A549 (cell line): ENCODE measurements around the gene FAM13A.

Experiments used
- BCL3 ChIP-seq: fragments of >200 bp; sonication (Bioruptor Twin); formaldehyde crosslinking; IDR thresholded peaks from 3 replicates; pipeline ENCODE4 v1.6.1; 2016
- BHLHE40 ChIP-seq: IDR thresholded peaks from 2 replicates; pipeline ENCODE4 v1.6.1; 2012; ENCODE audit warnings: low read depth, low read length, inconsistent platforms
- FOSL2 ChIP-seq, 2 experiments: fragments of 450-650 bp in 1 of 2; fragments of >200 bp in 1 of 2; sonication (Bioruptor Twin) in 1 of 2; formaldehyde crosslinking; IDR thresholded peaks; 2 replicates each; pipeline versions ENCODE4 v1.5.0 to v1.6.1; 2016 to 2020; ENCODE audit warnings: mild to moderate bottlenecking in 1 of 2, moderate library complexity in 1 of 2
- HDAC2 ChIP-seq: fragments of 200-600 bp; sonication (generic); IDR thresholded peaks from 2 replicates; pipeline ENCODE4 v1.6.1; 2016
- JUN ChIP-seq, 2 experiments: fragments of >200 bp; sonication (Bioruptor Twin); formaldehyde crosslinking; IDR thresholded peaks; 2 replicates in 1 of 2; 3 replicates in 1 of 2; pipeline ENCODE4 v1.6.1; 2016 to 2017
- POLR2A ChIP-seq: IDR thresholded peaks from 2 replicates; pipeline ENCODE4 v1.6.1; 2012; ENCODE audit warnings: mild to moderate bottlenecking, low read length
- RAD21 ChIP-seq, 2 experiments: fragments of >200 bp in 1 of 2; sonication (Bioruptor Twin) in 1 of 2; formaldehyde crosslinking in 1 of 2; IDR thresholded peaks in 1 of 2; conservative IDR thresholded peaks in 1 of 2; 2 replicates in 1 of 2; 3 replicates in 1 of 2; pipeline ENCODE4 v1.6.1; 2012 to 2018; ENCODE audit warnings: inconsistent platforms in 1 of 2
- SMC3 ChIP-seq: fragments of >200 bp; sonication (Bioruptor Twin); formaldehyde crosslinking; IDR thresholded peaks from 3 replicates; pipeline ENCODE4 v1.6.1; 2018; ENCODE audit warnings: inconsistent platforms
- USF2 ChIP-seq: fragments of 450-650 bp; IDR thresholded peaks from 2 replicates; pipeline ENCODE4 v1.6.1; 2014; ENCODE audit warnings: antibody characterized with exemption
- ZSCAN20 ChIP-seq: fragments of 250-450 bp; sonication (Bioruptor Pico); IDR thresholded peaks from 2 replicates; pipeline ENCODE4 v1.8.0; 2022; ENCODE audit warnings: mild to moderate bottlenecking, moderate library complexity
- TF ChIP-seq, protein P1 (sequence below): fragments of >200 bp; sonication (Bioruptor Twin); formaldehyde crosslinking; IDR thresholded peaks from 3 replicates; pipeline ENCODE4 v1.5.1; 2016
- TF ChIP-seq, protein P2 (sequence below): fragments of 200-600 bp; sonication (generic); IDR thresholded peaks from 2 replicates; pipeline ENCODE4 v1.6.1; 2016; ENCODE audit warnings: antibody characterized with exemption, mild to moderate bottlenecking, moderate library complexity

DNA sequence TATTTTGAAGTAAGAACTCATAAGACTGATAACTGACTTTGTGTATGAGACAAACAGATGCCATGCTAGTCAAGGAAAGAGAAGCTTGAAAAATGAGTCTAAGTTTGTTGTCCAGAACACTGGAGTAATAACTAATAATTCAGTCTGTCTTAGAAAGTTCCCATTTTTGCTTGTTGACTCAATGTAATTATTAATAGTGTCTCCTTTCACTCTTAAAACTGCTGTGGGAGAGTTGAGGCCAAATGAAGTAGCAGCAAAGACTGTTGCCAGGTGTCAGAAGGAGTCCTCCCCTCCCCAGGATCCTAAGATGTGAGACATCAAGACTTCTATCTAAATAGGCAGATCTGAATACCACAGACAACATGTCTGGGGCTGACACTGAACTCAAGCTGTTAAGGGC is 20.8 kb upstream of the FAM13A start:
- TF ChIP-seq POLR2A, result no peak
- TF ChIP-seq, protein P1, sequence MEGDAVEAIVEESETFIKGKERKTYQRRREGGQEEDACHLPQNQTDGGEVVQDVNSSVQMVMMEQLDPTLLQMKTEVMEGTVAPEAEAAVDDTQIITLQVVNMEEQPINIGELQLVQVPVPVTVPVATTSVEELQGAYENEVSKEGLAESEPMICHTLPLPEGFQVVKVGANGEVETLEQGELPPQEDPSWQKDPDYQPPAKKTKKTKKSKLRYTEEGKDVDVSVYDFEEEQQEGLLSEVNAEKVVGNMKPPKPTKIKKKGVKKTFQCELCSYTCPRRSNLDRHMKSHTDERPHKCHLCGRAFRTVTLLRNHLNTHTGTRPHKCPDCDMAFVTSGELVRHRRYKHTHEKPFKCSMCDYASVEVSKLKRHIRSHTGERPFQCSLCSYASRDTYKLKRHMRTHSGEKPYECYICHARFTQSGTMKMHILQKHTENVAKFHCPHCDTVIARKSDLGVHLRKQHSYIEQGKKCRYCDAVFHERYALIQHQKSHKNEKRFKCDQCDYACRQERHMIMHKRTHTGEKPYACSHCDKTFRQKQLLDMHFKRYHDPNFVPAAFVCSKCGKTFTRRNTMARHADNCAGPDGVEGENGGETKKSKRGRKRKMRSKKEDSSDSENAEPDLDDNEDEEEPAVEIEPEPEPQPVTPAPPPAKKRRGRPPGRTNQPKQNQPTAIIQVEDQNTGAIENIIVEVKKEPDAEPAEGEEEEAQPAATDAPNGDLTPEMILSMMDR, result no peak
- no peak for TF ChIP-seq BHLHE40
- no peak for TF ChIP-seq BCL3
- TF ChIP-seq, protein P2, sequence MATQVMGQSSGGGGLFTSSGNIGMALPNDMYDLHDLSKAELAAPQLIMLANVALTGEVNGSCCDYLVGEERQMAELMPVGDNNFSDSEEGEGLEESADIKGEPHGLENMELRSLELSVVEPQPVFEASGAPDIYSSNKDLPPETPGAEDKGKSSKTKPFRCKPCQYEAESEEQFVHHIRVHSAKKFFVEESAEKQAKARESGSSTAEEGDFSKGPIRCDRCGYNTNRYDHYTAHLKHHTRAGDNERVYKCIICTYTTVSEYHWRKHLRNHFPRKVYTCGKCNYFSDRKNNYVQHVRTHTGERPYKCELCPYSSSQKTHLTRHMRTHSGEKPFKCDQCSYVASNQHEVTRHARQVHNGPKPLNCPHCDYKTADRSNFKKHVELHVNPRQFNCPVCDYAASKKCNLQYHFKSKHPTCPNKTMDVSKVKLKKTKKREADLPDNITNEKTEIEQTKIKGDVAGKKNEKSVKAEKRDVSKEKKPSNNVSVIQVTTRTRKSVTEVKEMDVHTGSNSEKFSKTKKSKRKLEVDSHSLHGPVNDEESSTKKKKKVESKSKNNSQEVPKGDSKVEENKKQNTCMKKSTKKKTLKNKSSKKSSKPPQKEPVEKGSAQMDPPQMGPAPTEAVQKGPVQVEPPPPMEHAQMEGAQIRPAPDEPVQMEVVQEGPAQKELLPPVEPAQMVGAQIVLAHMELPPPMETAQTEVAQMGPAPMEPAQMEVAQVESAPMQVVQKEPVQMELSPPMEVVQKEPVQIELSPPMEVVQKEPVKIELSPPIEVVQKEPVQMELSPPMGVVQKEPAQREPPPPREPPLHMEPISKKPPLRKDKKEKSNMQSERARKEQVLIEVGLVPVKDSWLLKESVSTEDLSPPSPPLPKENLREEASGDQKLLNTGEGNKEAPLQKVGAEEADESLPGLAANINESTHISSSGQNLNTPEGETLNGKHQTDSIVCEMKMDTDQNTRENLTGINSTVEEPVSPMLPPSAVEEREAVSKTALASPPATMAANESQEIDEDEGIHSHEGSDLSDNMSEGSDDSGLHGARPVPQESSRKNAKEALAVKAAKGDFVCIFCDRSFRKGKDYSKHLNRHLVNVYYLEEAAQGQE, result no peak
- TF ChIP-seq HDAC2, result no peak
- no peak for TF ChIP-seq USF2
- TF ChIP-seq RAD21 (conservative IDR thresholded peaks at IDR 0.05 in 1 of 2, IDR thresholded peaks at IDR 0.05 in 1 of 2), result no peak
- TF ChIP-seq JUN (IDR thresholded peaks at IDR 0.05), result no peak
- no peak for TF ChIP-seq FOSL2 (IDR thresholded peaks at IDR 0.05)
- TF ChIP-seq FOSL2 (CRISPR knock-in tag; IDR thresholded peaks at IDR 0.05), result no peak
- TF ChIP-seq ZSCAN20 (CRISPR knock-in tag), result no peak
- TF ChIP-seq SMC3, result no peak
